AG04449 (cell line): Measurements from ENCODE around the gene STEEP1.
A peak's percentile ranks its signal among the peaks of the same experiment; 100 is the strongest.

Experiments
- CTCF ChIA-PET: fragments of 350-600 bp; formaldehyde crosslinking; extraction: SDS; loops from one replicate; lab custom pipeline; 2021; ENCODE audit warnings: antibody characterized with exemption; lab: Yijun Ruan, JAX
- POLR2A ChIA-PET: fragments of 400-600, 350-600 bp; formaldehyde crosslinking; extraction: SDS; loops from one replicate; lab custom pipeline; 2020; ENCODE audit warnings: antibody characterized with exemption, inconsistent platforms; lab: Yijun Ruan, JAX
- DNase-seq: peaks from one replicate; pipeline ENCODE4 v3.0.0-alpha.2; 2010; ENCODE audit warnings: low read depth, low spot score
- H3K4me3 ChIP-seq: 2 replicates; pipeline ENCODE4 v1.5.1; 2011; ENCODE audit warnings: low read depth, mild to moderate bottlenecking, control low read depth, low read length
- CTCF ChIP-seq: IDR thresholded peaks from one replicate; pipeline ENCODE4 v1.5.1; 2011; ENCODE audit warnings: mild to moderate bottlenecking, moderate library complexity, low read length, control low read depth, inconsistent platforms; ENCODE audit not compliant: insufficient read depth; ENCODE audit errors: missing control alignments

Gene STEEP1

GRCh38 chrX:119604766-119605463, 39.7 kb upstream of the STEEP1 start:
- peak overlapping the region; percentile 89 for H3K4me3 ChIP-seq
- ChIA-PET CTCF (interaction anchor here (1.7 kb wide), 1 partner anchor 125 kb away, joined by 6 read pairs; no protein-coding TSS in a partner anchor), POLR2A (no interaction called here)
- no peak for DNase-seq
- TF ChIP-seq CTCF = no peak

DNA sequence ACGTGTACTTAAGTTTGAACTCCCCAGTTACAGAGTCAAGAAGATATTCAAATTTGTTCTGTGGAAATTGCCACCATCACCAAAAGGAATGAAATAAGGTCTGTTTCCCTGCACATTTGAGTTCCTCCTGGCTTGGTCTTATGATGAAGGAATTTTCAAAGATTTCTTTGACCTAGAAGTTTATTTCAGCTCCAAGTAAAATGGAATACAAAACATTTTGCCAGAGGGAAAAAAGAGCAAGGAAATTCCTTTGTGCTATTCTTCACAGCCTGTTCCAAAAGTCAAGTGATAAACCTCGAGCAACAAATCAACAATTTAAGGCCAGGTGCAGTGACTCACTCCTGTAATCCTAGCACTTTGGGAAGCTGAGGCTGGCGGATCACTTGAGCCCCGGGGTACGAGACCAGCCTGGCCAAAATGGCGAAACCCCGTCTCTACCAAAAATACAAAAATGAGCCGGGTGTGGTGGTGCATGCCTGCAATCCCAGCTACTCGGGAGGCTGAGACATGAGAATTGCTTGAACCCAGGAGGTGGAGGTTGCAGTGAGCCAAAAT, 37.6 kb upstream of the STEEP1 start:
- no peak overlapping the region for H3K4me3 ChIP-seq
- TF ChIP-seq CTCF = no peak
- ChIA-PET POLR2A (interaction anchor here (0.5 kb wide), 1 partner anchor 73 kb away, joined by 3 read pairs; no protein-coding TSS in a partner anchor), CTCF (interaction anchor here (1.0 to 1.4 kb wide), 3 partner anchors 24 to 127 kb away, joined by 3 read pairs; no protein-coding TSS in a partner anchor)
- DNase-seq = no peak

DNA sequence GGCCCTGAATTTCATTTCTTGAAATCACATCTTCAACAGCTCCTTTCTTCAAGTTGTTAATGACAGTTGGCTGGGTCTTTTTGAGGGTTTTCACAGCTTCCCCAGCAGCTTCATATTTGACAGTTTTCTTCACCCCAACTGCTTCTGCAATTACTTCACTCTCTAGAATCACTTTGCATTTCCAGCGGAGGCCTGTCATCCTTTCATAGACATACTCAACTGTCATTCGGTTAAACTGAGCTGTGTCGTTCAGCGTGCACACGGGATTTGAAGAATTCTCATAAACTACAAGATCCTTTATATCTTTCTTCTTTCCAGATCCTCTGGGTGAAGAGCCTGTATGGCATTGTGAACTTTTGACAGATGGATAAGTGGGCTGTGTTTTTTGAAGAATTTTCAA, 24.6 kb upstream of the STEEP1 start:
- no peak overlapping the region for H3K4me3 ChIP-seq
- CTCF ChIA-PET = no interaction called here
- no peak for DNase-seq
- POLR2A ChIA-PET = interaction anchor here (1.6 kb wide), 1 partner anchor 16 kb away, joined by 3 read pairs; the partner anchor contains the start of gene UBE2A
- TF ChIP-seq CTCF = no peak

- no peak overlapping the region for H3K4me3 ChIP-seq
- ChIA-PET CTCF (interaction anchor here (0.6 to 0.7 kb wide), 2 partner anchors 9 to 27 kb away, joined by 3 read pairs; partner anchors contain the start of gene UBE2A), POLR2A (no interaction called here)
- DNase-seq = no peak
- TF ChIP-seq CTCF = no peak
Measured at GRCh38 chrX:119583431-119584059, 18.3 kb upstream of the STEEP1 start.

GRCh38 chrX:119579414-119579813, 14.2 kb upstream of the STEEP1 start:
- TF ChIP-seq CTCF = no peak
- no peak for DNase-seq
- CTCF ChIA-PET = interaction anchor here (1.2 kb wide), 1 partner anchor 23 kb away, joined by 3 read pairs; no protein-coding TSS in a partner anchor
- POLR2A ChIA-PET = no interaction called here
- H3K4me3 ChIP-seq = no peak overlapping the region
